SU-DHL-6 (cell line): ENCODE data around the gene SF3B2.

ENCODE experiments used
- CTCF ChIP-seq: fragments of 200-600 bp; sonication (generic); IDR thresholded peaks from one replicate; pipeline ENCODE4 v1.5.1; 2017; ENCODE audit warnings: antibody characterized with exemption, mild to moderate bottlenecking, low read length, moderate library complexity; ENCODE audit not compliant: insufficient read depth, poor library complexity, severe bottlenecking
- EZH2phosphoT487 ChIP-seq: fragments of 200-600 bp; sonication (generic), shearing (Covaris generic); conservative IDR thresholded peaks from 2 replicates; pipeline ENCODE4 v1.6.1; 2018; ENCODE audit warnings: mild to moderate bottlenecking, antibody characterized with exemption, low read length, moderate library complexity, mixed read lengths

GRCh38 chr11:66011785-66012303 lies 40.3 kb upstream of the SF3B2 start, which contains the start of gene CST6:
- no peak for TF ChIP-seq CTCF
- no peak for TF ChIP-seq EZH2phosphoT487
